ENCODE data around the gene BNIP3. TPM values are rescaled to one million over a fixed set of nuclear protein-coding genes. Genes with fewer than 3 reads are reported as not detected.

Gene BNIP3
- total and polyA plus RNA-seq, 2 of the 8 experiments (the other 6 are each of a cell fraction or from before 2014, with no cell fraction given), result 25.8 to 58.9 TPM

DNA sequence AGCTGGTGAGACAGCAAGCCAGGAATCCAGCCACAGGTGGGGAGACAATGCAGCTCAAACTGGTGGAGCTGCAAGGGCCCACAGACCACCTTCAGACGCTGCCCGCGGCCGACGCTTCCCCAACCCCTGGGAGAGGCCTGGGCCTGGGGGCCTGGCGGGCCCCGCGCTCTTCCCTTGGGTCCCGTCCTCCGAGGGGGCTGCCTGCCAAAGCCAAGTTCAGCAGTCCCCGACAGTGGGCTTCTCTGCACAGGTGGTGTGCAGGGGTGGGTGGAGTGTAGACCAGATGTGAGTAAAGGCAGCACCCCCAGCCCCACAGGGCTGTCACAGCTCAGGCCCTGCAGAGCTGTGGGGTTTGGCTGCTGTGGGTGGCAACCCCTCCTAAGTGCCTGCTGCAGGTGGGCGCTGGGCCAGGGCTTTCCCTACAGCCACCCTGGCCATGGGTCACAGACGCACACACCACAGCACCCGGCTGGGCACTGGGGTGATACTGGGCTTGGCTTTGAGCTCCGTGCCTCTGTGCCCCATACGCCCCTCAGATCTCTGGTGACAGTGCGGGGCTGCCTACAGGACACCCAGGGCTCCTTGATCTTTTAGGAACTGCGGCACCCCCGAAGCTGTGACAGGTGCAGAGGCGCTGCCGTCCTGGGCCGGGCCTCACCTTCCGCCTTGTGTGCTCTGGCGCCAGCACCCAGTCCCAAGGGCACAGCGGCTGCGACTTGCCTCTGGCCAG is 20.5 kb downstream of the BNIP3 start (continued):
- no peak for TF ChIP-seq GABPA (IDR thresholded peaks at IDR 0.05; ENCODE audit: borderline replicate concordance, insufficient read depth, low read length)
